HEK293 (cell line): ENCODE results near the gene NEO1.

Experiments
- AEBP2 ChIP-seq: fragments of 450-650 bp; formaldehyde crosslinking; IDR thresholded peaks from 2 replicates; pipeline ENCODE4 v1.5.1; 2016; ENCODE audit warnings: missing biosample characterization, missing genetic modification characterization, borderline replicate concordance
- CTCF ChIP-seq: fragments of 450-650 bp; formaldehyde crosslinking; IDR thresholded peaks from 2 replicates; pipeline ENCODE4 v1.5.1; 2016; ENCODE audit warnings: missing biosample characterization, missing genetic modification characterization
- PATZ1 ChIP-seq: fragments of 450-650 bp; formaldehyde crosslinking; IDR thresholded peaks from 2 replicates; pipeline ENCODE4 v1.5.1; 2016; ENCODE audit warnings: missing biosample characterization, missing genetic modification characterization
- PBX3 ChIP-seq: sonication (generic); formaldehyde crosslinking; IDR thresholded peaks from 2 replicates; pipeline ENCODE4 v1.8.1; 2022; ENCODE audit warnings: mild to moderate bottlenecking, moderate library complexity, missing genetic modification reagents
- REST ChIP-seq: fragments of 450-650 bp; formaldehyde crosslinking; IDR thresholded peaks from 2 replicates; pipeline ENCODE4 v1.5.1; 2016; ENCODE audit warnings: missing biosample characterization, missing genetic modification characterization
- ZNF138 ChIP-seq: fragments of 450-650 bp; formaldehyde crosslinking; IDR thresholded peaks from 2 replicates; pipeline ENCODE4 v1.5.1; 2016; ENCODE audit warnings: missing biosample characterization, missing genetic modification characterization, borderline replicate concordance
- ZNF155 ChIP-seq: fragments of 450-650 bp; formaldehyde crosslinking; IDR thresholded peaks from 2 replicates; pipeline ENCODE4 v1.5.1; 2016; ENCODE audit warnings: missing biosample characterization, missing genetic modification characterization
- ZNF426 ChIP-seq: fragments of 450-650 bp; formaldehyde crosslinking; IDR thresholded peaks from 2 replicates; pipeline ENCODE4 v1.5.1; 2017; ENCODE audit warnings: missing biosample characterization, missing genetic modification characterization, mild to moderate bottlenecking, inconsistent platforms, moderate library complexity
- ZNF558 ChIP-seq: fragments of 450-650 bp; formaldehyde crosslinking; IDR thresholded peaks from 2 replicates; pipeline ENCODE4 v1.5.1; 2016; ENCODE audit warnings: missing biosample characterization, missing genetic modification characterization
- ZNF654 ChIP-seq: fragments of 450-650 bp; formaldehyde crosslinking; IDR thresholded peaks from 2 replicates; pipeline ENCODE4 v1.5.1; 2016; ENCODE audit warnings: low read depth, missing biosample characterization, missing genetic modification characterization
- ZNF791 ChIP-seq: fragments of 450-650 bp; formaldehyde crosslinking; IDR thresholded peaks from 2 replicates; pipeline ENCODE4 v1.5.1; 2016; ENCODE audit warnings: missing biosample characterization, missing genetic modification characterization
- ZXDB ChIP-seq: fragments of 450-650 bp; formaldehyde crosslinking; IDR thresholded peaks from 2 replicates; pipeline ENCODE4 v1.5.1; 2016; ENCODE audit warnings: missing biosample characterization, missing genetic modification characterization

- no peak for TF ChIP-seq CTCF (tag by site-specific recombination)
- TF ChIP-seq ZNF426 (tag by site-specific recombination) = no peak
- TF ChIP-seq ZNF791 (tag by site-specific recombination) = no peak
- TF ChIP-seq AEBP2 (tag by site-specific recombination) = no peak
- no peak for TF ChIP-seq ZNF155 (tag by site-specific recombination)
- TF ChIP-seq PBX3 (CRISPR knock-in tag) = no peak
- TF ChIP-seq PATZ1 = no peak
- no peak for TF ChIP-seq REST (tag by site-specific recombination)
- no peak for TF ChIP-seq ZNF558 (tag by site-specific recombination)
- TF ChIP-seq ZNF138 = no peak
- no peak for TF ChIP-seq ZXDB (tag by site-specific recombination)
- no peak for TF ChIP-seq ZNF654 (tag by site-specific recombination)
These were observed 52.8 kb downstream of the NEO1 start for GRCh38 chr15:73105064-73105463.
